Measurements from ENCODE around the gene CFB.

CFB gene

DNA sequence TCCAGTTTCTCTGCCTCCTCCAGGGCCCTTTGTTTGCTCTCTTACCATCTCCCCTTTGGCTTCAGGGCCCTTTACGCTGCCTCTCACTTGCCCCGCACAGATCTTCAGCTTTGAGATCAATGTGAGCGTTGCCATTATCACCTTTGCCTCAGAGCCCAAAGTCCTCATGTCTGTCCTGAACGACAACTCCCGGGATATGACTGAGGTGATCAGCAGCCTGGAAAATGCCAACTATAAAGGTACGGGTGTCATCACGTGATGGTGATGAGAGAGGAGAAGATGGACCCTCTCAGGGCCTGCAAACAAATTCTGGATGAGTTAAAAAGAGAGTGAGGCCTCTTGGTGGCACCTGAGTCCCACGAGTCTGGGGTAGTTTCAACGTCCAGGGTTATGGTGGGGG lies 10.1 kb upstream of the CFB start:
- ChIA-PET POLR2A (no interaction called here), CTCF (interaction anchor here (0.9 kb wide), 1 partner anchor 16 kb away, joined by 4 read pairs; no protein-coding TSS in a partner anchor)
- no peak for DNase-seq (ENCODE audit: extremely low spot score)
- TF ChIP-seq, protein P1, sequence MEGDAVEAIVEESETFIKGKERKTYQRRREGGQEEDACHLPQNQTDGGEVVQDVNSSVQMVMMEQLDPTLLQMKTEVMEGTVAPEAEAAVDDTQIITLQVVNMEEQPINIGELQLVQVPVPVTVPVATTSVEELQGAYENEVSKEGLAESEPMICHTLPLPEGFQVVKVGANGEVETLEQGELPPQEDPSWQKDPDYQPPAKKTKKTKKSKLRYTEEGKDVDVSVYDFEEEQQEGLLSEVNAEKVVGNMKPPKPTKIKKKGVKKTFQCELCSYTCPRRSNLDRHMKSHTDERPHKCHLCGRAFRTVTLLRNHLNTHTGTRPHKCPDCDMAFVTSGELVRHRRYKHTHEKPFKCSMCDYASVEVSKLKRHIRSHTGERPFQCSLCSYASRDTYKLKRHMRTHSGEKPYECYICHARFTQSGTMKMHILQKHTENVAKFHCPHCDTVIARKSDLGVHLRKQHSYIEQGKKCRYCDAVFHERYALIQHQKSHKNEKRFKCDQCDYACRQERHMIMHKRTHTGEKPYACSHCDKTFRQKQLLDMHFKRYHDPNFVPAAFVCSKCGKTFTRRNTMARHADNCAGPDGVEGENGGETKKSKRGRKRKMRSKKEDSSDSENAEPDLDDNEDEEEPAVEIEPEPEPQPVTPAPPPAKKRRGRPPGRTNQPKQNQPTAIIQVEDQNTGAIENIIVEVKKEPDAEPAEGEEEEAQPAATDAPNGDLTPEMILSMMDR (IDR thresholded peaks at IDR 0.05; ENCODE audit: control extremely low read depth, extremely low read depth, low read depth, missing control alignments), result no peak

DNA sequence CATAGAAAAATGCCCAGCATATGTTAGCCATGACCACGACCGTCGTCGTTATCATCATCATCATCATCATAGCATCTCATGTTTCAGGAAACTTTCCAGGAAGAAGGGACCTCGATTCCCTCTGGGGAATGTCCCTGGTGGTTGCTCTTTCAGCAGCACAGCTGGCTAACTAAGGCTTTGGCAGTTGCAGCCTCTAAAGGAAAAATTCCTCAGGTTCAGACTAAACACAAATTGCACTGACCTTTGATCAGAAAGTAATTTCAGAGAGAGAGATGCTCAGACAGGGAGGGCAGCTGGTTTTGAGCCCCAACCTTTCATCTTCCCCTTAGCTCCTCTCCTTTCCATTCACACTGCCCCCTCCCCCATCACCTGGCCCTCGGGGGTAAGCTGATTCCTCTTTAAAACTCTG lies 5.6 kb upstream of the CFB start:
- ChIA-PET CTCF (interaction anchor here (1.1 to 5.7 kb wide), 5 partner anchors 12 to 63 kb away, joined by 3 to 35 read pairs (median 8); partner anchors contain the start of gene SKIC2), POLR2A (no interaction called here)
- DNase-seq (ENCODE audit: extremely low spot score), result no peak
- TF ChIP-seq, protein P1 (IDR thresholded peaks at IDR 0.05; ENCODE audit: control extremely low read depth, extremely low read depth, low read depth, missing control alignments), result no peak

DNA sequence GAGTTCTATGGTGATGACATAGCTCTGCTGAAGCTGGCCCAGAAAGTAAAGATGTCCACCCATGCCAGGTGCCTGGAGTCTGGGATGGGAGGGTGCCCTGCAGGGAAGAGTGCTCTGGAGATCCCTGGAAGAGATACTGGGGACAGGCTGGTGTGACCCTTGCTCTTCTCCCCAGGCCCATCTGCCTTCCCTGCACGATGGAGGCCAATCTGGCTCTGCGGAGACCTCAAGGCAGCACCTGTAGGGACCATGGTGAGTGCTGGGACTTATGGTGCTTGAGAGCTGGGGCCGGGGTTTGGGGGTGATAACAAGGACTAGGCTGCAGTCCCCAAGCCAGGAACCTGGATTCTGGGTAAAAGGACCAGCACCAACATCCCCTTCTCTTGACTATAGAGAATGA lies 2.2 kb upstream of the CFB start:
- DNase-seq (ENCODE audit: extremely low spot score), result no peak
- ChIA-PET POLR2A (interaction anchor here (0.5 to 0.6 kb wide), 2 partner anchors 28 to 147 kb away, joined by 6 to 8 read pairs; no protein-coding TSS in a partner anchor), CTCF (no interaction called here)
- TF ChIP-seq, protein P1 (IDR thresholded peaks at IDR 0.05; ENCODE audit: control extremely low read depth, extremely low read depth, low read depth, missing control alignments), result no peak

DNA sequence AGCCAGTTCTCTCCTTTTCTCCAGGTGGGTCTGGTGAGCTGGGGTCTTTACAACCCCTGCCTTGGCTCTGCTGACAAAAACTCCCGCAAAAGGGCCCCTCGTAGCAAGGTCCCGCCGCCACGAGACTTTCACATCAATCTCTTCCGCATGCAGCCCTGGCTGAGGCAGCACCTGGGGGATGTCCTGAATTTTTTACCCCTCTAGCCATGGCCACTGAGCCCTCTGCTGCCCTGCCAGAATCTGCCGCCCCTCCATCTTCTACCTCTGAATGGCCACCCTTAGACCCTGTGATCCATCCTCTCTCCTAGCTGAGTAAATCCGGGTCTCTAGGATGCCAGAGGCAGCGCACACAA lies 765 bp upstream of the CFB start:
- TF ChIP-seq, protein P1 (IDR thresholded peaks at IDR 0.05; ENCODE audit: control extremely low read depth, extremely low read depth, low read depth, missing control alignments), result no peak
- POLR2A ChIA-PET, result interaction anchor here (1.0 kb wide), 1 partner anchor 29 kb away, joined by 5 read pairs; no protein-coding TSS in a partner anchor
- CTCF ChIA-PET, result interaction anchor here (1.2 kb wide), 3 partner anchors 13 to 347 kb away, joined by 3 to 5 read pairs (median 3); no protein-coding TSS in a partner anchor

DNA sequence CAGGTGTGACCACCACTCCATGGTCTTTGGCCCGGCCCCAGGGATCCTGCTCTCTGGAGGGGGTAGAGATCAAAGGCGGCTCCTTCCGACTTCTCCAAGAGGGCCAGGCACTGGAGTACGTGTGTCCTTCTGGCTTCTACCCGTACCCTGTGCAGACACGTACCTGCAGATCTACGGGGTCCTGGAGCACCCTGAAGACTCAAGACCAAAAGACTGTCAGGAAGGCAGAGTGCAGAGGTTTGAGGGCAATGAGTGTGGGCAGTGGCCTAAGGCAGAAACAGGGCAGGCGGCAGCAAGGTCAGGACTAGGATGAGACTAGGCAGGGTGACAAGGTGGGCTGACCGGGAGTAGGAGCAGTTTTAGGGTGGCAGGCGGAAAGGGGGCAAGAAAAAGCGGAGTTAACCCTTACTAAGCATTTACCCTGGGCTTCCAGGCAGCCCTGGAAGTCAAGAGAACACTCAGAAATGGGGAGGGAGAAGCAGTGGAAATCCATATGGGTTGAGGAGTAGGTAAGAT lies 533 bp downstream of the CFB start:
- no peak for DNase-seq (ENCODE audit: extremely low spot score)
- TF ChIP-seq, protein P1 (IDR thresholded peaks at IDR 0.05; ENCODE audit: control extremely low read depth, extremely low read depth, low read depth, missing control alignments), result no peak
- ChIA-PET POLR2A (no interaction called here), CTCF (interaction anchor here (1.2 kb wide), 3 partner anchors 11 to 348 kb away, joined by 3 to 5 read pairs (median 3); no protein-coding TSS in a partner anchor)

More for the DNA sequence above, 765 bp upstream of the CFB start:
- DNase-seq (ENCODE audit: extremely low spot score), result no peak

DNA sequence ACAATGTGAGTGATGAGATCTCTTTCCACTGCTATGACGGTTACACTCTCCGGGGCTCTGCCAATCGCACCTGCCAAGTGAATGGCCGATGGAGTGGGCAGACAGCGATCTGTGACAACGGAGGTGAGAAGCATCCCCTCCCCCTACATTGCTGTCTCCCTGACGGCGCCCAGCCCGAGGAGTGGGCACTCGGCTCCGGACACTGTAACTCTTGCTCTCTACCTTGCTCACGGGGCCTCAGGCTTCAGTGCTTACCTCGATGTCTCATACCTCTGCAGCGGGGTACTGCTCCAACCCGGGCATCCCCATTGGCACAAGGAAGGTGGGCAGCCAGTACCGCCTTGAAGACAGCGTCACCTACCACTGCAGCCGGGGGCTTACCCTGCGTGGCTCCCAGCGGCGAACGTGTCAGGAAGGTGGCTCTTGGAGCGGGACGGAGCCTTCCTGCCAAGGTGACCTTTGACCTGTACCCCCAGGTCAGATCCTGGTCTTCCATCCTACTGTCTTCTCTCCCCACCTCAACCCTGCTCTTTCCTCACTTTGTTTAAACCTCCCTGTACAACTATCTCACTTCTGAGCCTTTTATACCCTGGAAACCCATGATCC lies 1.3 kb downstream of the CFB start:
- TF ChIP-seq, protein P1 (IDR thresholded peaks at IDR 0.05; ENCODE audit: control extremely low read depth, extremely low read depth, low read depth, missing control alignments), result no peak
- DNase-seq (ENCODE audit: extremely low spot score), result no peak
- ChIA-PET CTCF (no interaction called here), POLR2A (no interaction called here)

Measured in GM10248 (cell line).